Gastroesophageal sphincter (tissue), 4 donors: ENCODE data around the gene GMEB2. TPM values are rescaled to one million over a fixed set of nuclear protein-coding genes. Genes with fewer than 3 reads are reported as not detected.
"Not testable (repeated sequence)": the region's sequence is repeated elsewhere in the genome, so short reads cannot be mapped to it uniquely, and the experiment has no call there.

Experiments
- ATAC-seq: fragments of 150-250 bp; one replicate; pipeline ENCODE4 v1.9.1; 2016; ENCODE audit warnings: mild to moderate bottlenecking, moderate library complexity
- H3K27ac ChIP-seq, 4 donors: fragments of 200-600 bp; sonication (generic) in 3 of 4; 1 replicate in 3 of 4; 2 replicates in 1 of 4; pipeline ENCODE4 v1.5.1; 2016 to 2019
- H3K27me3 ChIP-seq: fragments of 200-600 bp; sonication (generic); one replicate; pipeline ENCODE4 v1.5.1; 2019
- H3K36me3 ChIP-seq, 2 donors: fragments of 200-600 bp; sonication (generic); one replicate each; pipeline ENCODE4 v1.5.1; 2019; ENCODE audit warnings: control low read depth in 1 of 2
- H3K4me1 ChIP-seq, 3 donors: fragments of 200-600 bp; sonication (generic); 1 replicate in 2 of 3; 2 replicates in 1 of 3; pipeline ENCODE4 v1.5.1; 2016 to 2019; ENCODE audit warnings: control low read depth in 2 of 3
- H3K4me3 ChIP-seq, 2 donors: fragments of 200-600 bp; sonication (generic); one replicate each; pipeline ENCODE4 v1.5.1; 2019; ENCODE audit warnings: mild to moderate bottlenecking in 1 of 2, moderate library complexity in 1 of 2
- H3K9me3 ChIP-seq, 3 donors: fragments of 200-600 bp; sonication (generic); one replicate each; pipeline ENCODE4 v1.5.1; 2017 to 2019; ENCODE audit warnings: control low read depth in 2 of 3
- EP300 ChIP-seq: sonication (generic); formaldehyde crosslinking; IDR thresholded peaks from one replicate; pipeline ENCODE4 v1.6.1; 2017; ENCODE audit warnings: antibody characterized with exemption, mild to moderate bottlenecking
- POLR2A ChIP-seq, 2 donors: fragments of 450-650 bp; IDR thresholded peaks; one replicate each; pipeline ENCODE4 v1.6.1; 2017; ENCODE audit warnings: antibody characterized with exemption in 2 of 2, mild to moderate bottlenecking in 2 of 2, moderate library complexity in 1 of 2
- POLR2AphosphoS5 ChIP-seq: sonication (generic); formaldehyde crosslinking; IDR thresholded peaks from one replicate; pipeline ENCODE4 v1.6.1; 2017; ENCODE audit warnings: antibody characterized with exemption
- WGBS, 2 donors: methylation state at CpG; one replicate each; pipeline ENCODE4 v1.1.5; 2018; ENCODE audit warnings: low coverage in 1 of 2; 5-methylcytosine and 5-hydroxymethylcytosine counted together
- total RNA-seq, 4 donors: library from RNA; depleted of rRNA; stranded (reverse); fragments of >200 nt; gene quantifications; one replicate each; pipeline ENCODE4 v1.1.0, GENCODE V29; 2016
- TF ChIP-seq, protein P1 (sequence below), 4 experiments: fragments of 200-600 bp in 2 of 4; fragments of 450-650 bp in 2 of 4; sonication (generic) in 1 of 4; IDR thresholded peaks; one replicate each; pipeline ENCODE4 v1.5.1; 2017 to 2019; ENCODE audit warnings: antibody characterized with exemption in 4 of 4, mild to moderate bottlenecking in 2 of 4, moderate library complexity in 2 of 4

The GMEB2 gene
- total RNA-seq, 4 donors from 2014 or later = 9.8 to 16.1 (median 12.1) TPM

- H3K36me3 ChIP-seq = peaks cover 0 to 89% of the 10 kb centered on the region in 2 donors
- no peak for TF ChIP-seq EP300
- TF ChIP-seq POLR2AphosphoS5 = no peak
- TF ChIP-seq, protein P1, sequence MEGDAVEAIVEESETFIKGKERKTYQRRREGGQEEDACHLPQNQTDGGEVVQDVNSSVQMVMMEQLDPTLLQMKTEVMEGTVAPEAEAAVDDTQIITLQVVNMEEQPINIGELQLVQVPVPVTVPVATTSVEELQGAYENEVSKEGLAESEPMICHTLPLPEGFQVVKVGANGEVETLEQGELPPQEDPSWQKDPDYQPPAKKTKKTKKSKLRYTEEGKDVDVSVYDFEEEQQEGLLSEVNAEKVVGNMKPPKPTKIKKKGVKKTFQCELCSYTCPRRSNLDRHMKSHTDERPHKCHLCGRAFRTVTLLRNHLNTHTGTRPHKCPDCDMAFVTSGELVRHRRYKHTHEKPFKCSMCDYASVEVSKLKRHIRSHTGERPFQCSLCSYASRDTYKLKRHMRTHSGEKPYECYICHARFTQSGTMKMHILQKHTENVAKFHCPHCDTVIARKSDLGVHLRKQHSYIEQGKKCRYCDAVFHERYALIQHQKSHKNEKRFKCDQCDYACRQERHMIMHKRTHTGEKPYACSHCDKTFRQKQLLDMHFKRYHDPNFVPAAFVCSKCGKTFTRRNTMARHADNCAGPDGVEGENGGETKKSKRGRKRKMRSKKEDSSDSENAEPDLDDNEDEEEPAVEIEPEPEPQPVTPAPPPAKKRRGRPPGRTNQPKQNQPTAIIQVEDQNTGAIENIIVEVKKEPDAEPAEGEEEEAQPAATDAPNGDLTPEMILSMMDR (IDR thresholded peaks at IDR 0.05) = no peak
- TF ChIP-seq POLR2A (IDR thresholded peaks at IDR 0.05) = no peak
- no peaks in the 10 kb centered on the region for H3K9me3 ChIP-seq
- no peaks in the 10 kb centered on the region for H3K4me1 ChIP-seq
- no peak for ATAC-seq
- H3K4me3 ChIP-seq = no peak overlapping the region
- H3K27me3 ChIP-seq = peaks cover 8% of the 10 kb centered on the region
- H3K27ac ChIP-seq = no peak overlapping the region
- WGBS, 2 donors = 91 to 100% methylated on average over 3 to 8 of the region's 36 CpGs
These were observed 65.1 kb downstream of the GMEB2 start for GRCh38 chr20:63561624-63562396.

DNA sequence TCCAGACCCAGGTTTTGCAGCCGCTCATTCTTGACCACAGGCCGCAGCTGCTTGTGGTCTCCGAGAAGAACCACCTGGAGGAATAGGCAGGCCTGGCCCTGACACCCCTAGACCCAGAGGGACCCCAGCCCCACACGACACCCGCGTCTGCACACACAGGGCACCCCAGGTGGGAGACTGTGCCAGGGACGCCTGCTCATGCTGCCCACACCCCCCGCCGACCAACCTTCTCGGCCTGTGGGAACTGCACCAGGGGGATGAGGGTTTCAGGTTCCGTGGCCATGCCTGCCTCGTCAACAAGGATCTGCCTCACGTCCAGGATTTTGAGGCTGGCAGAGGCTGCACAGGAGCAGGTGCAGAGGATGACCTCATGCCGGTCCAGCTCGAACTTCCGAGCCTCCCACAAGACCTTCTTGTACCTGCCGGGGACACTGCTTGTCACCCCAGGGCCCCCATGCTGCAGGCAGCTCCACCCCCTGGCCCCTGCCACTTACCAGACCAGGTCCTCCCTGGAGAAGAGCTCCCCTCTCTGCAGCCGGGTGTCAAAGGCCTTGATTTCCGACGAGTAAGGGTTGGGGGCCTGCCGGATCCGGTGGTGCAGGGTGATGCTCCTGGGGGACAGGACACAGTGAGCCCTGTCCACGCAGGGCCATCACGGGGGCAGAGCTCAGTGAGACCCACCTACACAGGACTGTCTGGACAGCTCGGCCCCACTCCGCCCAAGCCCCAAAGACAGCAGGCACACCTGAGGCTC is 65.9 kb downstream of the GMEB2 start:
- Histone ChIP-seq H3K36me3 (peaks cover 0 to 81% of the 10 kb centered on the region in 2 donors), H3K9me3 (no peaks in the 10 kb centered on the region), H3K27ac (no peak overlapping the region), H3K4me3 (no peak overlapping the region), H3K4me1 (no peaks in the 10 kb centered on the region), H3K27me3 (peaks cover 8% of the 10 kb centered on the region)
- TF ChIP-seq POLR2AphosphoS5 (no peak), EP300 (no peak), POLR2A (IDR thresholded peaks at IDR 0.05) (no peak)
- TF ChIP-seq, protein P1 (IDR thresholded peaks at IDR 0.05) = no peak
- 87% methylated on average over 7 of the region's 26 CpGs; no CpG with 5 or more reads in 1 of the 2 donors for WGBS, 2 donors
- no peak for ATAC-seq

GRCh38 chr20:63560333-63560805 is 66.5 kb downstream of the GMEB2 start:
- WGBS, 2 donors = no CpG with 5 or more reads among the region's 16 CpGs
- no peak overlapping the region for H3K27ac ChIP-seq
- no peak overlapping the region for H3K4me3 ChIP-seq
- peaks cover 0 to 74% of the 10 kb centered on the region in 2 donors for H3K36me3 ChIP-seq
- no peak for ATAC-seq
- TF ChIP-seq EP300 (no peak), POLR2A (IDR thresholded peaks at IDR 0.05) (no peak), POLR2AphosphoS5 (no peak)
- TF ChIP-seq, protein P1 (IDR thresholded peaks at IDR 0.05) = no peak
- no peaks in the 10 kb centered on the region for H3K4me1 ChIP-seq
- H3K9me3 ChIP-seq = no peaks in the 10 kb centered on the region
- H3K27me3 ChIP-seq = peaks cover 8% of the 10 kb centered on the region

DNA sequence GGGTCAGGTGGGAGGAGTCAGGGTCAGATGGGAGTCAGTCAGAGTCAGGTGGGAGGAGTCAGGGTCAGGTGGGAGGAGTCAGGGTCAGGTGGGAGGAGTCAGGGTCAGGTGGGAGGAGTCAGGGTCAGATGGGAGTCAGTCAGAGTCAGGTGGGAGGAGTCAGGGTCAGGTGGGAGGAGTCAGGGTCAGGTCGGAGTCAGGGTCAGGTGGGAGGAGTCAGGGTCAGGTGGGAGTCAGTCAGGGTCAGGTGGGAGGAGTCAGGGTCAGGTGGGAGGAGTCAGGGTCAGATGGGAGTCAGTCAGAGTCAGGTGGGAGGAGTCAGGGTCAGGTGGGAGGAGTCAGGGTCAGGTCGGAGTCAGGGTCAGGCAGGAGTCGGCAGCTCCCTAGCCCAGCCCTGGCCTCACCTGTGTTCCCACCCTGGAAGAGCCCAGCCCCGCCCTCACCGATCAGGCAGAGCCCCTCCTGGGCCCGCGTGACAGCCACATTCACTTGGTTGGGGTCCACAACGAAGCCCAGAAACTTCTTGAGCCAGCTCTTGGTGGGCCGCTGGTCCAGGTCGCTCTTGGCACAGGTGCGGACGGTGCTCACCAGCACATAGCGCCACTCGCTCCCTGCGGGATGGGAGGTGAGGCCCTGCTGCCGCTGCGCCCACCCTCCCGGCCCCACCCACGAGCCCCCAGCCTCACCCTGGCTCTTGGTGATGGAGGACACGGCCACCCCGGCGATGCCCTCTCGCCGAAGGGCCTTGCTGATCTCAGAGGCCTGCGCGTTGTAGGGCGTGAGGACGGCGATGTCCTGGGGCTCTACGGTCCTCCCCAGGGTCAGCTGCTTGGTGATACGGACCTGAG is 67.2 kb downstream of the GMEB2 start:
- not testable (repeated sequence) for H3K27me3 ChIP-seq, H3K4me1 ChIP-seq, H3K9me3 ChIP-seq, H3K27ac ChIP-seq, ATAC-seq, H3K4me3 ChIP-seq
- H3K36me3 ChIP-seq = peaks cover 0 to 68% of the 10 kb centered on the region in 2 donors
- WGBS, 2 donors = no CpG with 5 or more reads among the region's 31 CpGs
